LNCAP (cell line): ENCODE data around the gene GPC5.

ENCODE experiments used
- CTCF ChIP-seq: fragments of 450-650 bp; IDR thresholded peaks from 2 replicates; pipeline ENCODE4 v1.5.1; 2017; ENCODE audit warnings: mild to moderate bottlenecking

GPC5 gene

GRCh38 chr13:92429231-92429630 is 1030.8 kb downstream of the GPC5 start:
- TF ChIP-seq CTCF: no peak

GRCh38 chr13:92433386-92433785 is 1035.0 kb downstream of the GPC5 start:
- TF ChIP-seq CTCF: no peak

GRCh38 chr13:92433963-92434362 is 1035.5 kb downstream of the GPC5 start:
- no peak for TF ChIP-seq CTCF

GRCh38 chr13:92436924-92437323 is 1038.5 kb downstream of the GPC5 start:
- TF ChIP-seq CTCF: no peak

- TF ChIP-seq CTCF: no peak
Measured at GRCh38 chr13:92444244-92444643, 1045.8 kb downstream of the GPC5 start.

GRCh38 chr13:92451060-92451459 is 1052.6 kb downstream of the GPC5 start:
- no peak for TF ChIP-seq CTCF

- no peak for TF ChIP-seq CTCF
Measured at GRCh38 chr13:92452840-92453239, 1054.4 kb downstream of the GPC5 start.

GRCh38 chr13:92459306-92459705 is 1060.9 kb downstream of the GPC5 start:
- TF ChIP-seq CTCF: no peak
